Neutrophil (primary cell): ENCODE measurements around the gene KRTAP4-9.
"Not testable (repeated sequence)": the region's sequence is repeated elsewhere in the genome, so short reads cannot be mapped to it uniquely, and the experiment has no call there.

Experiments used
- H3K27ac ChIP-seq: fragments of 200-600 bp; sonication (generic); 2 replicates; pipeline ENCODE4 v1.5.1; 2016; ENCODE audit warnings: mild to moderate bottlenecking, moderate library complexity
- H3K27me3 ChIP-seq: fragments of 200-600 bp; sonication (generic); 2 replicates; pipeline ENCODE4 v1.6.0; 2016; ENCODE audit warnings: mild to moderate bottlenecking
- H3K36me3 ChIP-seq: fragments of 200-600 bp; sonication (generic); 2 replicates; pipeline ENCODE4 v1.5.1; 2017
- H3K4me1 ChIP-seq, 2 experiments: fragments of 200-600 bp in 1 of 2; sonication (generic) in 1 of 2; 1 replicate in 1 of 2; 2 replicates in 1 of 2; pipeline versions ENCODE4 v1.5.1 to v1.6.1; 2013 to 2016; ENCODE audit warnings: low read depth in 1 of 2, low read length in 1 of 2, mild to moderate bottlenecking in 1 of 2, moderate library complexity in 1 of 2; ENCODE audit not compliant: control insufficient read depth in 1 of 2, insufficient read depth in 1 of 2
- H3K4me3 ChIP-seq, 2 experiments: fragments of 200-600 bp in 1 of 2; sonication (generic) in 1 of 2; 1 replicate in 1 of 2; 2 replicates in 1 of 2; pipeline ENCODE4 v1.5.1; 2013 to 2016; ENCODE audit warnings: low read depth in 1 of 2, low read length in 1 of 2, mild to moderate bottlenecking in 1 of 2, moderate library complexity in 1 of 2
- H3K9me3 ChIP-seq: fragments of 200-600 bp; sonication (generic); 2 replicates; pipeline ENCODE4 v1.5.1; 2016
- TF ChIP-seq, protein P1 (sequence below): fragments of 200-600 bp; sonication (generic); IDR thresholded peaks from 2 replicates; pipeline ENCODE4 v1.5.1; 2016; ENCODE audit warnings: antibody characterized with exemption

Gene KRTAP4-9

DNA sequence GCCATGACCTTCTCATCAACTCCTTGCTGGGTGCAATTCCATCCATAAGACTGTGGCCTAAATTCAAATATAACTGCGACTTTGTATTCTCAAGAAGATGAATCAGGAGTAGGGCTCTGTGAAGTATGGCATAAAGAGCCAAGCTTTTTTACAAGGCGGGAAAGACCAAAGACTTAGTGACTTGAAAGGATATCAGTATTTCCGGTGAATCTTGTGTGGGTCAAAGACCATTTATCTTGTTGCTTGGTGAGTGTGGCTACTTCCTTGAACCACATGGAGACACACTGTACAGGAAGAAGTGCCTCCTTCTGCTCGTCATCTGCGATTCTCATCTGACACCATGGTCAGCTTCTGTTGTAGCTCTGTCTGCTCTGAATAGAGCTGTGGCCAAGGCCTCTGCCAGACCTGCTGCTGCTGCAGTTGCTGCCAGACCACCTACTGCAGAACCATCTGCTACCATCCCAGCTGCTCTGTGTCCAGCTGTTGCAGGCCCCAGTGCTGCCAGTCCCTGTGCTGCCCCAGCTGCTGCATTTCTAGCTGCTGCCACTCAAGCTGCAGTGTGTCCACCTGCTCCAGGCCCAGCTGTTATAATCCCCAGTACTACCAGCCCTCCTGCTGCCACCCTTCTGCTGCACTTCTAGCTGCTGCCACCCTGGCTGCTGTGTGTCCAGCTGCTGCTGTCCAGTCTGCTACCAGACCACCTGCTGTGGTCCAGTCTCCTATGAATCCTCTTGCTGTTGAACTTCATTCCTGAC lies 33.4 kb upstream of the KRTAP4-9 start:
- Histone ChIP-seq H3K27ac (no peak overlapping the region), H3K4me1 (peaks cover 7 to 17% of the 10 kb centered on the region in 2 experiments), H3K9me3 (no peaks in the 10 kb centered on the region), H3K4me3 (no peak overlapping the region), H3K36me3 (no peaks in the 10 kb centered on the region), H3K27me3 (peaks cover 10% of the 10 kb centered on the region)
- TF ChIP-seq, protein P1, sequence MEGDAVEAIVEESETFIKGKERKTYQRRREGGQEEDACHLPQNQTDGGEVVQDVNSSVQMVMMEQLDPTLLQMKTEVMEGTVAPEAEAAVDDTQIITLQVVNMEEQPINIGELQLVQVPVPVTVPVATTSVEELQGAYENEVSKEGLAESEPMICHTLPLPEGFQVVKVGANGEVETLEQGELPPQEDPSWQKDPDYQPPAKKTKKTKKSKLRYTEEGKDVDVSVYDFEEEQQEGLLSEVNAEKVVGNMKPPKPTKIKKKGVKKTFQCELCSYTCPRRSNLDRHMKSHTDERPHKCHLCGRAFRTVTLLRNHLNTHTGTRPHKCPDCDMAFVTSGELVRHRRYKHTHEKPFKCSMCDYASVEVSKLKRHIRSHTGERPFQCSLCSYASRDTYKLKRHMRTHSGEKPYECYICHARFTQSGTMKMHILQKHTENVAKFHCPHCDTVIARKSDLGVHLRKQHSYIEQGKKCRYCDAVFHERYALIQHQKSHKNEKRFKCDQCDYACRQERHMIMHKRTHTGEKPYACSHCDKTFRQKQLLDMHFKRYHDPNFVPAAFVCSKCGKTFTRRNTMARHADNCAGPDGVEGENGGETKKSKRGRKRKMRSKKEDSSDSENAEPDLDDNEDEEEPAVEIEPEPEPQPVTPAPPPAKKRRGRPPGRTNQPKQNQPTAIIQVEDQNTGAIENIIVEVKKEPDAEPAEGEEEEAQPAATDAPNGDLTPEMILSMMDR, result no peak

DNA sequence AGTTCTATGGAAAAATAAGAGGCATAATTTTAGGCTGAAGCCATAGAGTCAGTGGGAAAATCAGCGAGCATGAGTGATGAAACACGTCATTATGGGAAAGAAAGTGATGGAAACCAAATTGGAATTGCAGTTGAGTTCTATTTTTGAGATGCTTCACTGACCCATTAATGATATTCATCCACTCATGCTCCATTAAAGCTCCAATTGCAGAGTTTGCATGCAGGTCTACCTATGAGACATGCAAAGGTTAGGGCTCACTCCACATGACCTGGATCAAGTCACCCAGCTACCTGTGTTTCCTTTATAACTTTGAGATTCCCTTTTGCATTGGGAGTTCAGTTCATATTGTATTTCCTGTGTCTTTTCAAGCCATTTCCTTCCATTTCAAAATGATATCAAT lies 31.5 kb upstream of the KRTAP4-9 start:
- peaks cover 7 to 13% of the 10 kb centered on the region in 2 experiments for H3K4me1 ChIP-seq
- TF ChIP-seq, protein P1, result no peak

DNA sequence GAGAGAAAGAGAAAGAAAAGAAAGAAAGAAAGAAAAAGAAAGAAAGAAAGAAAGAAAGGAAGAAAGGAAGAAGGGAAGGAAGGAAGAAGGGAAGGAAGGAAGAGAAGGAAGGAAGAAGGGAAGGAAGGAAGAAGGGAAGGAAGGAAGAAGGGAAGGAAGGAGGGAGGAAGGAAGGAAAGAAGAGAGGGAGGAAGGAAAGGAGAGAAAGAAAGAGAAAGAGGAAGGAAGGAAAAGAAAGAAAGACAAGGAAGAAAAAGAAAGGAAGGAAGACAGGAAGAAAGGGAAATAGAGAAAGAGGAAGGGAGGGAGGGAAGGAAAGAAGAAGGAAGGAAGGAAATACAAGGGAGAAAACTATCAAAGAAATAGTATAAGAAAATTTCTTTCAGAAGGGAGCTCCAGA lies 28.4 kb upstream of the KRTAP4-9 start:
- no peaks in the 10 kb centered on the region for H3K9me3 ChIP-seq
- TF ChIP-seq, protein P1, result no peak
- H3K27me3 ChIP-seq, result peaks cover 10% of the 10 kb centered on the region
- H3K36me3 ChIP-seq, result no peaks in the 10 kb centered on the region
- H3K27ac ChIP-seq, result no peak overlapping the region
- H3K4me3 ChIP-seq, result no peak overlapping the region
- H3K4me1 ChIP-seq, result no peaks in the 10 kb centered on the region

More for the DNA sequence above, 31.5 kb upstream of the KRTAP4-9 start:
- Histone ChIP-seq H3K27ac (no peak overlapping the region), H3K4me3 (no peak overlapping the region), H3K36me3 (no peaks in the 10 kb centered on the region), H3K27me3 (peaks cover 10% of the 10 kb centered on the region), H3K9me3 (no peaks in the 10 kb centered on the region)

DNA sequence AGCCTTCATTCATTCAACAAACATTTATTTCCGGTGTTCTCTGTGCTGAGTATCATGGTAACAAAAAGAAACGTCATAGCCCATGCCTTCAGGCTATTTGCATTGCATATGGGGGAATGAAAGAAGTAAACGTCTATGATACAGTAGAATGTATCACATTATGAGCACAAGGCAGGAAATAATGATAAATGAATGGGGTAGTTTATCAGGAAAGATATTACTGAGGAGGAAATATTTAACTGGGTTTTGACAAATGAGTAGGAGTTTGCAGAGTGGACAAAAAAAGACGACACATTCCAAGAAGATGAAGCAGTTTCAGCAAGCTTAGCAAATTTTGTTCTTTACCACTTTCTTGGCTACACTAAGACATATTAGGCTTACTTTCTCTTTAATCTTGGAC lies 22.6 kb upstream of the KRTAP4-9 start:
- no peaks in the 10 kb centered on the region for H3K9me3 ChIP-seq
- H3K27ac ChIP-seq, result no peak overlapping the region
- no peaks in the 10 kb centered on the region for H3K4me1 ChIP-seq
- no peaks in the 10 kb centered on the region for H3K36me3 ChIP-seq
- H3K27me3 ChIP-seq, result no peaks in the 10 kb centered on the region
- H3K4me3 ChIP-seq, result no peak overlapping the region
- TF ChIP-seq, protein P1, result no peak

DNA sequence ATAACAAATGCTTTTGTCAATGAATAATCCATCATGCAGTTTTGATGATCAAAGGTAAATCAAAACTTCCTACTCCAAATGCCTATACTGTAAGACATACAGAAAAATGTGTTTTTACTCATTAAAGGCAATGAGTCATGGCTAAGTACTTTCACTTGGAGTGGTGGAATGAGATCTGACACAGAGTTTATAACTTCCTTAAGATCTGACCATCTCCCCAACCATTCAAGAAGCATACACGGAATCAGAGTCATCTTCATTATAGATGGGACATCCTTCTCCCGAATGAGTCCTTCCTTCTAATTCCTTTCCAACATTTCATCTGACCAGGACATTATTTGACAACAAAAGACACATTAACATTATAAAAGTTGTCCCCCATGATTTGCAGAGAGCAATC lies 21.8 kb upstream of the KRTAP4-9 start:
- H3K36me3 ChIP-seq, H3K4me3 ChIP-seq, H3K27ac ChIP-seq, H3K27me3 ChIP-seq, H3K4me1 ChIP-seq, H3K9me3 ChIP-seq: not testable (repeated sequence)

DNA sequence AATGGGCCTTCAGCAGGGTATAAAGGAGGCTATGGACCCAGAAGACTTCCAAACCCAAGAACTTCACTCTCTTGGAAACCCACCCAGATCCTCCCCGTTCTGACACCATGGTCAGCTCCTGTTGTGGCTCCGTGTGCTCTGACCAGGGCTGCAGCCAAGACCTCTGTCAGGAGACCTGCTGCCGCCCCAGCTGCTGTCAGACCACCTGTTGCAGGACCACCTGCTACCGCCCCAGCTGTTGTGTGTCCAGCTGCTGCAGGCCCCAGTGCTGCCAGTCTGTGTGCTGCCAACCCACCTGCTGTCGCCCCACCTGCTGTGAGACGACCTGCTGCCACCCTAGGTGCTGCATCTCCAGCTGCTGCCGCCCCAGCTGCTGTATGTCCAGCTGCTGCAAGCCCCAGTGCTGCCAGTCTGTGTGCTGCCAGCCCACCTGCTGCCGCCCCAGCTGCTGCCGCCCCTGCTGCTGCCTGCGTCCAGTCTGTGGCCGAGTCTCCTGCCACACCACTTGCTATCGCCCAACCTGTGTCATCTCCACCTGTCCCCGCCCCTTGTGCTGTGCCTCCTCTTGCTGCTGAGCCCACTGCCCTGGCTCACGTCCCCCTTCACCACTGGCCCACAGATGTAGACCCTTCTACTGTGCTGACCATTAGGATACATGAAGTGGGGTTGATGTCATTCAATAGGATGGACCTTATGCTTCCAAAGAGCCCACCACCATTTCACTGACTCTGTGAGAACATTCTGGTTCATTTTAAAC lies 20.9 kb upstream of the KRTAP4-9 start, which contains the start of gene KRTAP4-7:
Gene KRTAP4-7, plus strand, starts transcription at position 51 of the 757 bp plus-strand sequence. Its CDS starts 57 bp downstream, at position 108.
- not testable (repeated sequence) for H3K27me3 ChIP-seq, H3K27ac ChIP-seq, H3K4me3 ChIP-seq, H3K36me3 ChIP-seq, H3K4me1 ChIP-seq, H3K9me3 ChIP-seq

DNA sequence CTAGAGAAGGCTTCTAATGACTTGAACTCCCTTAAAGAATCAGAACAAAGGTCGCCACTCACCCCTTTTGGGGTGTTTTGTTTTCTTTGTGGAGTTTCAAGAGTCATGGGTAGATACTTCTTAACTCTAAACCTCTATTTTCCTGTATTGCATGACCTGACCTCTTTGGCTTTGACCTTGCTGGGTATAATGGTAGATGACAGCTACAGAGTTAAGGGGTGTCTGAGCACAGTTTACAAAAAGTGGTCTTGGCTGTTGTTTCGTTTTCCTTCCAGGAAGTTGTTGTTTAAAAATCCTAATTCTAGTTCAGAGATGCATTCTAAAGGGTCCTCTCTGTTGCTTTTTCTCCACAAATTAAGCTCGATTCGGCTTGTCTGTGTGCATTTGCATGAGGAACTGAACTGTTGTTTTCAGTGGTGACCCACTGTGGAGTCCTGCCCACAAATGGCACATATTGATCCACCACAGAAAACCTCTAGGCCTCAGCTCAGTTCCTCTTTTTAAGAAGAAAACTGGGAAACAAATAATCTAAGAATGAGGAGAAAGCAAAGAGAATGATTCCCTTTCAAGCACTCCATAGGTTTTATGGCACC lies 16.3 kb upstream of the KRTAP4-9 start:
- not testable (repeated sequence) for H3K4me3 ChIP-seq, H3K27ac ChIP-seq, H3K9me3 ChIP-seq, H3K27me3 ChIP-seq, H3K36me3 ChIP-seq, H3K4me1 ChIP-seq
